Measurements from ENCODE around the gene ARL10. TPM values are rescaled to one million over a fixed set of nuclear protein-coding genes. Genes with fewer than 3 reads are reported as not detected.

The ARL10 gene
- total and polyA plus RNA-seq, 2 donors from 2014 or later, result 2.9 to 6.2 TPM

- Histone ChIP-seq H3K4me1 (ENCODE audit: control insufficient read depth in 2 of 3, insufficient read depth in 2 of 3, low read depth in 1 of 3, low read length in 3 of 3) (peaks cover 0 to 4% (median 0%) of the 10 kb centered on the region in 3 donors), H3K36me3 (ENCODE audit: control insufficient read depth in 2 of 3, insufficient read depth in 3 of 3, low read length in 3 of 3) (peaks cover 0 to 30% (median 17%) of the 10 kb centered on the region in 3 donors), H3K9ac (ENCODE audit: low read length in 3 of 3) (no peak overlapping the region), H3K4me3 (ENCODE audit: low read length in 3 of 3) (no peak overlapping the region), H3K27ac (ENCODE audit: low read depth in 2 of 2, low read length in 2 of 2) (no peak overlapping the region), H3K27me3 (ENCODE audit: control insufficient read depth, insufficient read depth, low read length) (no peaks in the 10 kb centered on the region), H3K9me3 (ENCODE audit: control insufficient read depth in 2 of 3, insufficient read depth in 1 of 3, low read length in 3 of 3) (no peaks in the 10 kb centered on the region)
- FAIRE-seq, result no peak
- intact Hi-C loops (cut with DNase I), result no loop called here
- TF ChIP-seq, protein P1, sequence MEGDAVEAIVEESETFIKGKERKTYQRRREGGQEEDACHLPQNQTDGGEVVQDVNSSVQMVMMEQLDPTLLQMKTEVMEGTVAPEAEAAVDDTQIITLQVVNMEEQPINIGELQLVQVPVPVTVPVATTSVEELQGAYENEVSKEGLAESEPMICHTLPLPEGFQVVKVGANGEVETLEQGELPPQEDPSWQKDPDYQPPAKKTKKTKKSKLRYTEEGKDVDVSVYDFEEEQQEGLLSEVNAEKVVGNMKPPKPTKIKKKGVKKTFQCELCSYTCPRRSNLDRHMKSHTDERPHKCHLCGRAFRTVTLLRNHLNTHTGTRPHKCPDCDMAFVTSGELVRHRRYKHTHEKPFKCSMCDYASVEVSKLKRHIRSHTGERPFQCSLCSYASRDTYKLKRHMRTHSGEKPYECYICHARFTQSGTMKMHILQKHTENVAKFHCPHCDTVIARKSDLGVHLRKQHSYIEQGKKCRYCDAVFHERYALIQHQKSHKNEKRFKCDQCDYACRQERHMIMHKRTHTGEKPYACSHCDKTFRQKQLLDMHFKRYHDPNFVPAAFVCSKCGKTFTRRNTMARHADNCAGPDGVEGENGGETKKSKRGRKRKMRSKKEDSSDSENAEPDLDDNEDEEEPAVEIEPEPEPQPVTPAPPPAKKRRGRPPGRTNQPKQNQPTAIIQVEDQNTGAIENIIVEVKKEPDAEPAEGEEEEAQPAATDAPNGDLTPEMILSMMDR (IDR thresholded peaks at IDR 0.05; ENCODE audit: borderline replicate concordance, extremely low read depth, insufficient read depth), result no peak
- DNase-seq, result peak in 1 of 5 donors; percentile 36
Observed at GRCh38 chr5:176394881-176395675, 29.8 kb downstream of the ARL10 start.

DNA sequence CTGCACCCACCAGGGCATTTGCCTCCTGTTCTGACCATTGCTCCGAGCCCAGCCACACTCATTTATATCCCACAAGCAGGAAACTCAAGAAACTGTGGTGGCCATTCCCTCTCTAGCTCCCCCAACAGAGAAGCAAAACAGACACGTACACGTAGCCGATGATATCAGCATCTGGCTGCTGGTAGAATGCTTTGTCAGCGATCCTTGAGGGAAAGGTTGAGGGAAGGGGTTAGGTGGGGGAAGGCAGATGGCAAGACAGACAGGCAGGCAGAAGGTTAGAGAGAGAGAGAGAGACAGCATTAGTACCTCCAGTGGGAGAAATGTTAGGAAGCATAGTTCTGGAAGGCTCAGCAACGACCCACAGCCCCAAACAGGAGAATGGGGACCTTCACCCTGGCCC is 31.0 kb downstream of the ARL10 start:
- Histone ChIP-seq H3K4me1 (ENCODE audit: control insufficient read depth in 2 of 3, insufficient read depth in 2 of 3, low read depth in 1 of 3, low read length in 3 of 3) (peaks cover 0 to 4% (median 0%) of the 10 kb centered on the region in 3 donors), H3K9me3 (ENCODE audit: control insufficient read depth in 2 of 3, insufficient read depth in 1 of 3, low read length in 3 of 3) (no peaks in the 10 kb centered on the region), H3K27ac (ENCODE audit: low read depth in 2 of 2, low read length in 2 of 2) (no peak overlapping the region), H3K9ac (ENCODE audit: low read length in 3 of 3) (no peak overlapping the region), H3K4me3 (ENCODE audit: low read length in 3 of 3) (no peak overlapping the region), H3K36me3 (ENCODE audit: control insufficient read depth in 2 of 3, insufficient read depth in 3 of 3, low read length in 3 of 3) (peaks cover 0 to 23% (median 15%) of the 10 kb centered on the region in 3 donors), H3K27me3 (ENCODE audit: control insufficient read depth, insufficient read depth, low read length) (no peaks in the 10 kb centered on the region)
- intact Hi-C loops (cut with DNase I), result no loop called here
- no peak for FAIRE-seq
- peak in 2 of 5 donors; percentile 19 to 37 for DNase-seq
- TF ChIP-seq, protein P1 (IDR thresholded peaks at IDR 0.05; ENCODE audit: borderline replicate concordance, extremely low read depth, insufficient read depth), result no peak

- TF ChIP-seq, protein P1 (IDR thresholded peaks at IDR 0.05; ENCODE audit: borderline replicate concordance, extremely low read depth, insufficient read depth), result no peak
- H3K27me3 ChIP-seq (ENCODE audit: control insufficient read depth, insufficient read depth, low read length), result no peaks in the 10 kb centered on the region
- H3K9ac ChIP-seq (ENCODE audit: low read length in 3 of 3), result no peak overlapping the region
- H3K4me1 ChIP-seq (ENCODE audit: control insufficient read depth in 2 of 3, insufficient read depth in 2 of 3, low read depth in 1 of 3, low read length in 3 of 3), result peaks cover 0 to 4% (median 0%) of the 10 kb centered on the region in 3 donors
- no peaks in the 10 kb centered on the region for H3K9me3 ChIP-seq (ENCODE audit: control insufficient read depth in 2 of 3, insufficient read depth in 1 of 3, low read length in 3 of 3)
- DNase-seq, result no peak
- peaks cover 0 to 13% (median 11%) of the 10 kb centered on the region in 3 donors for H3K36me3 ChIP-seq (ENCODE audit: control insufficient read depth in 2 of 3, insufficient read depth in 3 of 3, low read length in 3 of 3)
- H3K27ac ChIP-seq (ENCODE audit: low read depth in 2 of 2, low read length in 2 of 2), result no peak overlapping the region
- no peak for FAIRE-seq
- intact Hi-C loops (cut with DNase I), result no loop called here
- H3K4me3 ChIP-seq (ENCODE audit: low read length in 3 of 3), result no peak overlapping the region
Observed at GRCh38 chr5:176397736-176398420, 32.6 kb downstream of the ARL10 start.

All from kidney (tissue), 14 donors.